HG03025 (cell line): ENCODE results near the gene NCKAP5L.
"Not testable (repeated sequence)": the region's sequence is repeated elsewhere in the genome, so short reads cannot be mapped to it uniquely, and the experiment has no call there.

Source experiments
- ATAC-seq: cut with Tn5 transposase; IDR thresholded peaks from one replicate; pipeline ENCODE4 v1.9.1; 2021; ENCODE audit warnings: mild to moderate bottlenecking, moderate library complexity; ENCODE audit not compliant: unreplicated experiment, low FRiP score

NCKAP5L gene

DNA sequence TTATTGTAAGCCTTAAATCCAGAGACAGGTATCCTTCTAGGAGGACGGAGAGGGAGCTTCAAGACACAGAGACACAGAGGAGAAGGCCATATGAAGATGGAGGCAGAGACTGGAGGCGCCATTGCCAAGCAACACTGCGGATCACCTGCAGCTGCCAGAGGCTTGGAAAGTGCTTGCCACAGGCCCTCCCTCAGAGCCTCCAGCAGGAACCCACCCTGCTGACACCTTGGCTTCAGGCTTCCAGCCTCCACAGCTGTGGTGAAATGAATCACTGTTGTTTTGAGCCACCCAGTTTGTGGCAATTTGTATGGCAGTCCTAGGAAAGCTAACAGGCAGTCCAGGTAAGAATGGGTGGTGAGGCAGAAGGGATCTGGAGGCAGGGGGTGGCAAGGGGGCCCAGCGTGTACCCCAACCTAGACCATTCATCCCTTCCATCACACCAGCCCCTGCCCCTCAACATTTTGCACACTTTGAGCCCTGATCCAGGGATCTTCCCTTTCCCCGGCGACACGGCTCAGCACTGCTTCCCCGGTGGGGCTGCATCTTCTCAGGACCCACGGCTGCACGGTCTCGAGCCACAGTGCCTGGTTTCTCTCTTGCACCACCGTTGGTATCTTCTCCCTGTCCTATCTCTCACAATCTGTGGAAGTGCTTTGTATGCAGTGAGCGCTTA is 37.0 kb upstream of the NCKAP5L start:
- ATAC-seq: no peak

- no peak for ATAC-seq
Observed at GRCh38 chr12:49864798-49865090, 36.5 kb upstream of the NCKAP5L start.

DNA sequence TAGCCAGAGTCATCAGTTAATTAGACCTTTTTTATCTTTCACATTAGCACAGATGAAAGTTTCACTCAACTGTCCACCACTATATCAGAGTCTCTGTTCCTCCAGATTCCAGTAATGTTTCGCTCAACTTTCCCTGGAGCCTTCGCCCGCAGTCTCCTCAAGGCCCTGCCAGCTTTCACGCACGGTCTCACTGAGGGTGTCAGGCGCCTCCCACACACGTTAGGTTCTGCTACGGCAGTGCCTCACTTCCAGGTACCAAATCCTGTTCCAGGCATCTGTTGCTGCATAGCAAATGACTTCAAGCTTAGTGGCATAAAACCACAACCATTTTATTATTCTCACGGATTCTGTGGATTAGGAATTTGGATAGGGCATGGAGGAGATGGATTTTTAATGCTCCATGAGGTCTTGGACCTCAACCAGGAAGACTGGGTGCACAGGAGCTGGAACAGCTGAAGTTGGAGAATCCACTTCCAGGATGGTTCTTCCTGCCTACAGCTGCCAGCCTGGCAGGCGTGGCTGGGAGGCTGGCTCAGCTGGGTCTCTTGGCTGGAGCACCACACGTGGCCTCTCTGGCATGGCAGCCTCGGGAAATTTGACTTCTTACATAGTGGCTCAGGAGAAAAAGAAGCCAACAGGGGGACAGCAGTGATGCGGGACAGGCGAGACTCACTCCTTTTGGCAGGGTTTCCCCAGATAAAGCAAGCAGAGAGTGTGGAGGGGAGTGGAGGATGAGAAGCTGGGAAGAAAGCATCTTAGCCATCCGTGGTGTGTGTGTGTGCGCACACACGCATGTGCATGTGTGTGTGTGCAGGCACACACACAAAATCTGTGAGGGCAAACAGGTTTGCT is 36.0 kb upstream of the NCKAP5L start:
- ATAC-seq: no peak

DNA sequence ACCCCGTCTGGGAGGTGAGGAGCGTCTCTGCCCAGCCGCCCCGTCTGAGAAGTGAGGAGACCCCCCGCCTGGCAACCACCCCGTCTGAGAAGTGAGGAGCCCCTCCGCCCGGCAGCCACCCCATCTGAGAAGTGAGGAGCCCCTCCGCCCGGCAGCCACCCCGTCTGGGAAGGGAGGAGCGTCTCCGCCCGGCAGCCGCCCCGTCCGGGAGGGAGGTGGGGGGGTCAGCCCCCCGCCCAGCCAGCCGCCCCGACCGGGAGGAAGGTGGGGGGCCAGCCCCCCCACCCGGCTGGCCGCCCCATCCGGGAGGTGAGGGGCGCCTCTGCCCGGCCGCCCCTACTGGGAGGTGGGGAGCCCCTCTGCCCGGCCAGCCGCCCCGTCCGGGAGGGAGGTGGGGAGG is 32.7 kb upstream of the NCKAP5L start:
- ATAC-seq: not testable (repeated sequence)

GRCh38 chr12:49855890-49856289 is 27.7 kb upstream of the NCKAP5L start:
- not testable (repeated sequence) for ATAC-seq

- ATAC-seq: no peak
Observed at GRCh38 chr12:49854976-49855375, 26.8 kb upstream of the NCKAP5L start.

- no peak for ATAC-seq
Observed at GRCh38 chr12:49853671-49854070, 25.5 kb upstream of the NCKAP5L start.

DNA sequence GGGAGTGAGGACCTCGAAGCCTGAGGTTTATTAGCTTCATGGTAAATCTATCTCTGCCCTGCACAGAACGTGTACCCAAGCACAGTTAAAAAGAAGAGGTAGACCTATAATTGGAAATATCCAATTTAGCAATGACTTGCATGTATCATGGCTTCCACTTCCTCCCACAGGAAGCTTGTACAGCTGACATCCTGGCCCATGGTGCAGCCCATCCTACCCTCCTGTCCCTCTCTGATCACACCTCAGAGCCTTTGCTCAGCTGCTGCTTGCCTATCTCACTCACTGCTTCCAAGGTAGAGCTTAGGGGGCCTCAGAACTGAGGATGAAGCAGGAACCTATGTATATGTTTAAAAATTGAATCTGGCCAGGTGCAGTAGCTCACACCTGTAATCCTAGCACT is 18.9 kb upstream of the NCKAP5L start:
- no peak for ATAC-seq

DNA sequence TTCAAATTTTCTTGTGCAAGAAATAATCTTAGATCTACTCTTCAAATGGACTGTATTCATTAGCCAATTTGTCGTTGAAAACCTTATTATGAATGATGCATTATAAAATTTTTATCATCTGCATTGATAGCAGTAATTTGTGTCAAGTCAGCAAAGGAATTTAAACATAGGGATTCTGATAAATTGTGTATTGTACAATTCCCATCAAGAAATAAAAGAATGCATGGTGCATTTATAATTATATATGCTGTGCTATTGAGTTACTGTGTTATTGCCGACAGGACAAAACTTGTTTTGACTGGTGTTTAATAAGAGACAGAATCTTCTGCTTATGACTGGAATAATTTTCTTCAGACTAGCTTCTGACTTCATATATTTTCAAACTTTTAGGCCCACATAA is 17.8 kb upstream of the NCKAP5L start:
- ATAC-seq: no peak

GRCh38 chr12:49843876-49844437 is 15.7 kb upstream of the NCKAP5L start:
- ATAC-seq: no peak

DNA sequence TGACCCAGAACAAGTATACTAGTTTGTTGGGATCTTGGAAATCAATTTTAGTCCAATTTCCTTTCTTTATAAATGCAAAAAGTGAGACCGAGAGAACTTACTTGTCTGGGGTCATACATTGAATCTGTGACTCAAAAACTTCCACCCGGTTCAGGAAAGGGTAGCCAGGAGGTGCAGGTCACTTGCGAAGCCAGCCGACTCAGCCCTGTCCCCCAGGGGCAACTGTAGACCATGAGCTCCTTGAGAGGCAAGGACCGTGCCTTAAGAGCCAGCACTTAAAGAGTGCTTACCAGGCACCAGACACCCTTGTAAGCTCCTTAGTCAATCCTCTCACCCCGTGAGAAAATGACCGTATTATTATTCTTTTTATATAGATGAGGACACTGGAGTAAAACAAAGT is 15.2 kb upstream of the NCKAP5L start:
- ATAC-seq: no peak

DNA sequence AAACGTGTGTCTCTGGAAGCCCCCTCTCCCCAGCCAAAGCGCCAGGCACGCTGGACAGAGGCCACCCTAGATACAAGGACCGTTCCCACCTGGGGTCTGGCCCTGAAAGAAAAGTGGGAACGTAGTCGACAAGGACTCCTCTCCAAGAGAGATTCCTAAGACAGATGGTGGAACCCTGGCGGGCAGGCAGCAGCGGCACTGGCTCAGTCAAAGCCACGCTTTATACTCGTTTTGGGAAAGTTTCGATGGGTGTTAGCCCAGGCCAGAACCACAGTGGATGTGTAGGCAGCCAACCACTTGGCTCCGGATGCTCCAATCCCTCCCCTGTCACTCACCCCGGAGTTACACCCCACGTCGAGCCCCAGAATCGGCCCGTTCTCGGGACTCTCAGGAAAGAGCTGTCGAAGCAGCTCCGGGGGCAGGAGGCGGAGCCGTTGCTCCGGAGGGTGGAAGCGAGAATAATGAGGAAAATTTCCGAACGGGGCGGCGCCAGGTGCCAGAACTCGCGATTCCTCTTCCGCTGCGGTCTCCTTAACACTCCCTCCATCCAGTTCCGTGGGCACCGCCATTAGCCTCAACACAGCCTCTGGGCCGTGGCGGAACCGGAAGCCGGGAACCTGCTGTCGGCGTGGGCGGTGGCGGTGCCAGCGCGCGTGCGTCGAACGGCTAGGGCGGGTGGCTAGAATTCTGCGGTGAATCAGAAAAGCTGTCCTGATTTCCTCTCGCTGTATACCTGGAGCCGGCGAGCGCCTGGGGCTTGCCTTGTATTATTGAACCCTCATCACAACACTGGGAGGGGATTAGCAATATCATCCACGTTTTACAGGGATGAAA is 14.5 kb upstream of the NCKAP5L start, which contains the start of gene BCDIN3D:
Gene BCDIN3D (minus strand): TSS at position 588 of the 834 bp plus-strand sequence. CDS start 19 bp downstream, at position 569.
- peak; percentile 70 for ATAC-seq

- ATAC-seq: no peak
Observed at GRCh38 chr12:49838973-49839633, 10.9 kb upstream of the NCKAP5L start.

DNA sequence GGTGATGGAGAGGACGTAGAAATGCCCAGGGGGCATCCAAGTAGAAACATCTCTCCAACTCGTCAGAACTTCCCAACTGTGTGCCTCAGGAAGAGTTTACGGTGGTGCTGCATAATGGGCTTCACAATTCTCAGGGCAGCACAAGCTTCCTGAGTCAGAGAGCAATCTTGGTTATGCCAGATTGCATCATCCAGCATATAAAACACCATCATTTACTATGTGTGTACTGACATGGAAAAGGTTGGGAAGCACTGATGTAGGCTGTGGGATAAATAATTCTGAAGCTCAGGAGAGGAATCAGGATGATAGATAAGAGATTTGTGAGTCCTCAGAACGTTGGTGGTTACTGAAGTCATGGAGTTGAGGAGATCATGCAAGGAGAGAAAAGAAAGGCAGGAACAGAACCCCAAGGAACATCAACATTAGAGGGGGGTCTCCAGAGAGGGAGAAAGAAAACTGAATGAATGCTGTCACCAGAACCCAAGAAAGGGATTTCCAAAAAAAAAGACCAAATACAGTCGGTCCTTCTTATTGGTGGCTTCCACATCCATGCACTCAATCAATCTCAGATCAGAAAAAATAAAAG is 4.7 kb upstream of the NCKAP5L start:
- ATAC-seq: no peak

DNA sequence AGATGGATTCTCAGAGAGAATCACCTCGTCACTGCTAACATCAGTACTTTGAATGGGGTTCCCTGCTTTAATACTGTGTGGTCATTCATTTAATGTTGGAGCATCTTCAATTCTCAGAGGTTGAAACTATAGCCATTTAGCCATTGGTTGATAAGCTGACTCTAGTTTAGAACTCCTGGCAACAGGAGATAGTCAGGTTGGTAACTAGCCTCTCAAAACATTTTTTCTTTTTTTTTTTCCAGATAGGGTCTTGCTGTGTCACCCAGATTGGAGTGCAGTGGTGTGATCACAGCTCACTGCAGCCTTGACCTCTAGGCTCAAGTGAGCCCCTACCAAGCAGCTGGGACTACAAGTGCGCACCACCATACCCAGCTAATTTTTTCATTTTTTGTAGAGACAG is 3.5 kb upstream of the NCKAP5L start:
- ATAC-seq: no peak

DNA sequence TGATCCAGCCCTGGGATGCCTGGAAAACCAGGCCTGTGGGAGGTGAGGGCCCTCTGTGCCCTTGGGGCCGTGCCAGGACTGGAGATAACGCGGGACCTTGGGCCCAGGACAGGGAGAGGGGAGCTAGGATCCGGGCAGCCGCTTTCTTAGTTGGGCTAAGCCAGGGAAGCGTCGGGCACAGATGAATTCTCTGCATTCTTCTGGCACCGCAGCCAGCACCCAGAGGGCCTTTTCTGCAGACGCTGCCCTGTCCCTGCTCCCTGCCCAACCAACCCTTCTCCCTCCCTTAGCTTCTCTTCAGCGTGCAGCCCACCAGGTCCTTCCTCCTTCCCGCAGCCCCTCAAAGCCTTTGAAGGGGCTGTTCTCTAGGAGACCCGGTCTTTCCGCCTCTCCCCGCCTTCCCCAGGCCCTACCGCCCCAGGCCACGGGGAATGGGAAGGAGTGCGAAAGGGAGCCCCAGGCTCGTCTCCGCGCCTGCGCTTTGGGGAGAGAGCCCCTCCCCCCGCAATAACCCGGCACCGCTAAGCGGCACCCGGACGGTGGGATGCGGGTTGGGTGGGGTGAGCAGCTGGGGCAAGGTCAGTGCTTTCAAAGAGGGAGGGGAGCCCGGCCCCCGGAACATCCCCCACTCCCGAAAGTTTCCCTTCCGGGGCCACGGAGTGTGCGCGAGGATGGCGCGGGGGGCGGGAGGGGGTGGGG is 663 bp downstream of the NCKAP5L start:
- ATAC-seq: no peak

DNA sequence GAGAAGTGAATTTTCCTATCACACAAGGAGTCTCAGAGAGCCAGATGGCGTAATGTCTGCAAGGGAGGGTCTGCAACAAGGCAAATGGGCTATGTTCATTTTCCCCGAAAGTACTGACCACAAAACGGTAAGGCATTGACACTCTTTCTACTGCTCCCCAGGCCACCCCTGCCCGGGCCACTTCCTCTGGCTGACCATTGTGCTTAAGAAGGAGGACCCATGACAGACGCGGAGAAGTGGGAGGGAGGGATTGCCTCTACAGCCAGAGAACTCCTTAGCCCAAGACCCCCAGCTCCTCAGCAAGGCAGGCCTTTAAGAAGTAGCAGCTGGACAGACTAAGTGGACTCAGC is 1.2 kb downstream of the NCKAP5L start:
- no peak for ATAC-seq

DNA sequence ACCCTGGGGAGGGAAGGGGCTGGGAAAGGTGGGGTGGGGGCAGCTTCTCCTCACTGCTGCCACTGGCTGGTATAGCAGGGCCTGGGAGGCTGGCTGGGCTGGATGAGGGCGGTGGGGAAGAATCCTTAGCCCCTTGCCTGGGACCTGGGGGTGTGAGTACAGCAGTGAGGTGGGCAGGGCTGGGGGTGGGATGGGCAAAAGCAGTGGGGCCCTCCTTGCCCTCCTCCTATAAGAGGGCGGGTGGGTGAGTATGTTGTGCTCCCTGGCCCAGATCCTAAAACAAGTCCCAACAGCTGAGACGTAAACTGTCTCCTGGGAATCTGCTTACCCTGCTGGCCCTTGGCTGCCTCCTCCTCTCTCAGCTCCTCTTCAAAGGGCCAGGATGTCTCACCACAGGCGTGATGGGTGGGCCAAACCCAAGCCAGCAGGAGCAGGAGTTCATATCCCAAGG is 2.2 kb downstream of the NCKAP5L start:
- no peak for ATAC-seq

DNA sequence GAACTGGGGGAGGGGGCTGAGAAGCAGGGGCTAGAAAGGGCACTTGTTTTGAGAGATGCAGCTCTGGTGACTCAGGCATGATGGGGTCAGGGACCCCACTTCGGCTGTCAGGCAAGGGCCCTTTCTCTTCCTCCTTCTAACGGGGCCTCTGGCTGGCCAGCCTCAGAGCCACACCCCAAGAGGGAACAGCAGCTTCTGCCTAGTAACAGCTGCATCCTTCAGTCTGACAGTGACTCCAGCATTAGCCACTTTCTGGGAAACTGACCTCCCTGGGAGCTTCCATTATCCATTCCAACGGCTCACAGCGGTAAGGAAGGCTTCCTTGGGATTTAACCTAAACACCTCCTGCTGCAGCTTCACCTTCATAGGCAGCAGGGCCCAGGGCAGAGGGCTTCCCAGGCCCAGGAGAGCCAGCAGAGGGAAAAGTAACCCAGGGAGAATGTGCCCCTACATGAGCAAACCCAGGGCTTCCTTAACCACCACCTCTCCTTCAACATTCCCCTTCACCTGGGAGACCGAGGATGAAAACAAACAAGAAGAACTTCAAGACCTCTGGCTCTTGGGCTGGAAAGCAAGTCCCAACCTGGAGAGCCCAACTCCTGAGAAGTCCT is 2.7 kb downstream of the NCKAP5L start:
- no peak for ATAC-seq
